Stomach smooth muscle (tissue), 2 donors: Measurements from ENCODE around the gene ESYT3.

Experiments
- H3K27ac ChIP-seq: one replicate; pipeline ENCODE4 v1.7.0; 2013; ENCODE audit warnings: mild to moderate bottlenecking, low read length, inconsistent platforms
- H3K27me3 ChIP-seq, 2 donors: one replicate each; pipeline ENCODE4 v1.7.0; 2013; ENCODE audit warnings: low read length in 2 of 2; ENCODE audit not compliant: insufficient read depth in 2 of 2, control insufficient read depth in 1 of 2
- H3K36me3 ChIP-seq, 2 donors: one replicate each; pipeline ENCODE4 v1.7.0; 2013; ENCODE audit warnings: low read length in 2 of 2; ENCODE audit not compliant: control insufficient read depth in 2 of 2, insufficient read depth in 2 of 2
- H3K4me1 ChIP-seq: one replicate; pipeline ENCODE4 v1.7.0; 2013; ENCODE audit warnings: low read length; ENCODE audit not compliant: control insufficient read depth, insufficient read depth
- H3K4me3 ChIP-seq, 2 donors: one replicate each; pipeline ENCODE4 v1.7.0; 2013; ENCODE audit warnings: low read length in 2 of 2
- H3K9ac ChIP-seq, 2 donors: one replicate each; pipeline ENCODE4 v1.7.0; 2013; ENCODE audit warnings: low read length in 2 of 2, mild to moderate bottlenecking in 1 of 2
- H3K9me3 ChIP-seq, 2 donors: one replicate each; pipeline ENCODE4 v1.7.0; 2013; ENCODE audit warnings: low read length in 2 of 2; ENCODE audit not compliant: control insufficient read depth in 2 of 2
- donor health status: healthy.
- donor health status: Pancreatic carcinoma.

ESYT3 gene

DNA sequence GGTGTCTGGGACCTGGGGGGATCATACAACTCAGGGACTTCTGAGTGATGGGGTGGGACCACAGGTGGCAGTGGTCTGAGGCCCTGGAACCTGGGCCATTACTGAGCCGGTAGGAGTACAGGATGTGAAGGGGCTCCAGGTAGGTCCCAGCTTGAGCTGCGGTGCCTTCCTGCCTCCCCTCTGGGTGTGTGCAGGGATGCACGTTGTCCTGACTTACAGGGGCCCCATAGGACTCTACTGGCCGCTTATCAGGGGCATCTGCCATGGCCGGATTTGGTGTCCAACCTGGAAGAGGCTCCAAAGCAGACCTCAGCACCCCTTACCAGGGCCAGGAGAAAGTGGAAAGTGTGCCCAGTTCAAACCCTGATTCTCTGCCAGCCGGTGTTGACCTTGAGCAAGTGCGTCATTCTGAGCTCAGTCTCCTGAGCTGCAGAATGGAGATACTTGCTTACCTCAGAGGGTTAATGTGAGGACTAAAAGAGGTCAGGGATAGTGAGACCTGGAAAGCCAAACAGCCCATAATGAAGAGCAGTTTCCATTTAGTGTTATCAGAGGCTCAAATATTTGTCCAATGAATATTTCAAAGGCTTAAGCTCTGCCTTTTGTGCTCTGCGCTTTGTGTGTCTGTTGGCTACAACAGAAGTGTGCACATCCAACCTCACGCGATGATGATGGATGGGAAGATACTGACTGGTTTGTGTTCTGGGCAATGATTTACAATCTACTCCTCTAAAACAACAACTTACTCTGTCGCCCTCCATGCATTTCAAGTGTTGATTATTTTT is 35.4 kb upstream of the ESYT3 start:
- Histone ChIP-seq H3K9me3 (no peaks in the 10 kb centered on the region), H3K27me3 (no peaks in the 10 kb centered on the region), H3K27ac (no peak overlapping the region), H3K4me1 (no peaks in the 10 kb centered on the region), H3K36me3 (peaks cover 24 to 34% of the 10 kb centered on the region in 2 donors), H3K9ac (no peak overlapping the region), H3K4me3 (no peak overlapping the region)

DNA sequence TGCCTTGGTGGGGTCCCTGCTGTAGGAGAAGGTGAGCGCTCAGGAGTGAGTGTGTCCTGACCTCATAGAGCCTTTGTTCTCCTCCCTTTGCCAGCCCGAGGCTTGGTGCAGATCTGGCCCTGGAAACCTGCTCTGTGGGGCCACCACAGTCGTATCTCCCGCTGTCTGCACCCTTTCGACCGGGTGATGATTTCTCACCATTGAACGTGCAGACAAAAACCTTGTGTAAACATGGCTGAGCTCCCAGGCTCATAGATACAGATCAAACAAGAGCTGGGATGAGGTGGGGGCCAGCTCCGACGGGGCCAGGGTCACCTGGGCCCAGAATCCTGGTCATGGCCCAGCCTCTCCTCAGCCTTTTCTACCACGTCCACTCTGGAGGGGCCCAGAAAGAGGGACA is 34.6 kb upstream of the ESYT3 start:
- H3K27me3 ChIP-seq = no peaks in the 10 kb centered on the region
- H3K4me1 ChIP-seq = no peaks in the 10 kb centered on the region
- no peak overlapping the region for H3K9ac ChIP-seq
- H3K27ac ChIP-seq = no peak overlapping the region
- no peaks in the 10 kb centered on the region for H3K9me3 ChIP-seq
- no peak overlapping the region for H3K4me3 ChIP-seq
- peaks cover 32 to 41% of the 10 kb centered on the region in 2 donors for H3K36me3 ChIP-seq

DNA sequence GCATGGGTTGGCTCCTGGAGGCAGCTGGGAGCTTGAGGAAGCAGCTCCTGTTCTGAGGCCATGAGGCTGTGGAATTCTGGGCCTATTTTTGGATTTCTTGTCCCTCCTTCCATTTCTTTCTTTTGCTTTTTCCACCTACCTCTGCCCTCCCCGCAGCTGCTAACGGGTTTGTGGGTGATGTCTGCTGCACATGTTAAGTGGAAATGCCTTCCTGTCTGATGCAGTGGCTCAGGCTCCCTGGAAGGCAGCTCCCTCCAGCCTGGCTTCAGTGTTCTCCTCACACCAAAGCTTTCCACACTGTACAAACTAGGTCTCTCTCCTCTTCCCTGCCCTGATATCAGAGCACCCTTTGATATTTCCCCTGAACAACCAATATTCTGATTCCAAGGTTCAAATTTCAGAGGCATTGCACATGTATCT is 33.8 kb upstream of the ESYT3 start:
- Histone ChIP-seq H3K9me3 (no peaks in the 10 kb centered on the region), H3K9ac (no peak overlapping the region), H3K27me3 (no peaks in the 10 kb centered on the region), H3K36me3 (peaks cover 32 to 45% of the 10 kb centered on the region in 2 donors), H3K27ac (no peak overlapping the region), H3K4me3 (no peak overlapping the region), H3K4me1 (no peaks in the 10 kb centered on the region)

DNA sequence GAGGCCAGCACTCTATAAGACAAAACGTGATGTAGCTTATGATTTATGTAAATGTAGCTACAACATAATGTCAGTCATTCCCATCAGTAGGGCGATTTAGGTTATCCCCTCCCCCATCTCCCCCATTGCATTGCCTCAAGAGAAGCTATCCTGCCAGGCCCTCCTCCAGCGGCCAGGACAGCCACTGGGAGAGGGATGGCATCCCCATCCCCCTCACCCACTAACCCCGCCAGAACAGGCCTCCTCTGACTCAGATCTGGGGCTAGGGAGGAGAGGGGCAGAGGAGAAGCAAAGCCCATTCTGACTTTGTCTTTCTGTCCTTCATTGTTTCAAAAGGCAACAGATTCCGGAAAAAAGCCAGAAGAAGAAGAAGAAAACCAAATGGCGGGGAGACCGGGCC is 32.6 kb upstream of the ESYT3 start:
- H3K27ac ChIP-seq = no peak overlapping the region
- H3K4me3 ChIP-seq = no peak overlapping the region
- H3K9ac ChIP-seq = no peak overlapping the region
- no peaks in the 10 kb centered on the region for H3K27me3 ChIP-seq
- H3K36me3 ChIP-seq = peaks cover 32 to 45% of the 10 kb centered on the region in 2 donors
- no peaks in the 10 kb centered on the region for H3K4me1 ChIP-seq
- no peaks in the 10 kb centered on the region for H3K9me3 ChIP-seq

DNA sequence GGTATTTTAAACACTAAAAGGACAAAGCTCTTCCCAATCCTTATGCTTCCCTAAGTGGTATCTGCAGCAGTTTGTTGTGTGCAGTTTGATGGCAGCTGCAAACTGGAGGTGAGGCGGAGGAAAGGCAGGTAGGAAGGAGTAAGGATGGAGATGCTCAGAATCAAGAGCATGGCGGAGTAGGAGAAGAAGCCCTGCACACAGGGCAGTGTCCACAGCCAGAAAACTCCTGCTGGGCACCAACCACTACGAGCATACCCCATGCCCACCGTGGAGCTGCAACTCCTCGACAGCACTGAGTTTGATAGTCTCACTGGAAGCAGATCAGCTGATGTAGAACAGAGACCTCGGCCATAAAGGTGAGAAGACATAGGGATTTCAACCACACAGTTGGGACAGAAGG is 30.3 kb upstream of the ESYT3 start:
- H3K36me3 ChIP-seq = peaks cover 28 to 34% of the 10 kb centered on the region in 2 donors
- no peaks in the 10 kb centered on the region for H3K27me3 ChIP-seq
- H3K27ac ChIP-seq = no peak overlapping the region
- H3K4me1 ChIP-seq = no peaks in the 10 kb centered on the region
- no peaks in the 10 kb centered on the region for H3K9me3 ChIP-seq
- no peak overlapping the region for H3K9ac ChIP-seq
- no peak overlapping the region for H3K4me3 ChIP-seq

DNA sequence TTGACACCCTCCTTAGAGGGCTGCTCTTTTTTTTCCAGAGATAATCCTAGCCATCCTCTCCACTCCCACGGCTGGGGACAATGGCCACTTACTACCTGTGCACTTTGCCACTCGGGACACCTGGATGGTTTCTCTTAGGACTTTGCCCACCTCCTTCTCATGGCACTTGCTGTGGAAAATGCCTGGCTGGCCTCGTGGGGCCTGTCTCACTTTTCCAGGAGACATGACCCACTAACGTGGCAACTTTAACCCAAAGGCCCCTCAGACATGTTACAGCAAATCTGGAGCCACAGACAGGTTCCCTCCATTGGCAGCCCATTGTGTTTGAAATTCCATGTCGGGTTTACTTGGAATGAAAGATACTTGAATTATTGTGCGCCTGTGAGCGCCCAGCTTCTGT is 29.4 kb upstream of the ESYT3 start:
- Histone ChIP-seq H3K27me3 (no peaks in the 10 kb centered on the region), H3K4me1 (no peaks in the 10 kb centered on the region), H3K36me3 (peaks cover 25 to 34% of the 10 kb centered on the region in 2 donors), H3K27ac (no peak overlapping the region), H3K4me3 (no peak overlapping the region), H3K9me3 (no peaks in the 10 kb centered on the region), H3K9ac (no peak overlapping the region)

DNA sequence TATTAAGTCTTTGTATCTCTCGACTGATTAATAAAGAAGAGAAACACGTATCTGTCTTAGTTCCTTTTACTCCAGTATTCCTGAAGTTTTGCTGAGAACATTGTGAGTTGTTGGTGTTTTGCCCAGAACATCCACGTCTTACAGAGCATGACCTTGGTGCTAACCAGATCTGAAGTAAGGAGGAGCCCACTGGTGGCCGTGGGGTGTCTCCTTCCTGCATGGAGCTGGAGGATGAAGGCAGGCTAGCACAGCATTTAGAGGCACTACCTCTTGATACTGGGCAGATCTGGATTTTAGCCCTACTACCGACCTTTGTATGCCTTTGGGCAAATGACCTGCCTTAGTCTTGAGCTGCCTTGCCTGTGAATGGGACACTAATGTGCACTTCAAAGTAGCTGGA is 28.9 kb upstream of the ESYT3 start:
- Histone ChIP-seq H3K27ac (no peak overlapping the region), H3K4me1 (no peaks in the 10 kb centered on the region), H3K9ac (no peak overlapping the region), H3K4me3 (no peak overlapping the region), H3K27me3 (no peaks in the 10 kb centered on the region), H3K9me3 (no peaks in the 10 kb centered on the region), H3K36me3 (peaks cover 22 to 32% of the 10 kb centered on the region in 2 donors)

DNA sequence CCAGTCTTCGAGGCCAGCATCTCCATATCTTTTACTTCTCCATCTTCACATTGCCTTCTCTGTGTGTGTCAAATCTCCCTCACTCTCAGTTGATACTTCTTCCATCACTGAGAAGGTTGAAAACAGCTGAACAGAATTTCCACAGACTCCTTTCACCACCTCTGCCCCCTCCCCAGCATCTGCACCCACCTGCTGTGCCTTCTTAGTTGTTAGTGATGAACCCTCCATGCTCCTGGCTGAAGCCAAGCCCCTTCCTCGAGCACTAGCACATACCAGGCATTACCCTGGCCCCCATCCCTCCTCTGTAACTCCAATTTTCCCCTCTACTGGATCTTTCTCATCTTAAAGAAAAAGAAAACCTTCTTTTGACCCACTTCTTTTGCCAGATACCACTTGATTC is 27.8 kb upstream of the ESYT3 start:
- Histone ChIP-seq H3K4me3 (no peak overlapping the region), H3K4me1 (no peaks in the 10 kb centered on the region), H3K9me3 (no peaks in the 10 kb centered on the region), H3K36me3 (peaks cover 13 to 22% of the 10 kb centered on the region in 2 donors), H3K27me3 (no peaks in the 10 kb centered on the region), H3K27ac (no peak overlapping the region), H3K9ac (no peak overlapping the region)

DNA sequence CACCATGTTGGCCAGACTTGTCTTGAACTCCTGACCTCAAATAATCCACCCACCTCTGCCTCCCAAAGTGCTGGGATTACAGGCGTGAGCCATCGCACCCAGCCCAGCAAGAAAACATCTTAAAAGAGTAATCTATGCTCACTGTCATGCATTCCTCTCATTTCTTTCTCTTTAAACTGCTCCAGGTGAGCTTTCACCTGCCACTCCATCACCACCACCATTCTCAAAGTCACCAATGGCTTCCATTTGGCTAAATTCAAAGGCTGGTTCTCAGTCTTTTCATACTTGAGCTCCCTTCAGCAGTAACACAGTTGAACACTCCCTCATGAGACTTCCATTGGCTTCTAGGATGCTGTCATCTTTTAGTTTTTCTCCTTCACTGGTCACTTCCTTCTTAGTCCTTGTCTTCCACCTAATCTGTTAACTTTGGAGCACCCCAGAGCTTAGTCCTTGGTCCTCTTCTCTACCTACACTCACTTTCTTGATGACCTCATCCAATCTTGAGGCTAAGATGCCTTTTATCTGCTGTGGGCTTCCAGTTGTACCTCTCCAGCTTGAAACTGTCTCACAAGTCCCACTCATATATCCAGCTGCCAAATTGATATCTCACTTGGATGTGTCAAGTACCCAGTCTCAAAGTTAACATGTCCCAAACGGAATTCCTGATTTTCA is 27.0 kb upstream of the ESYT3 start:
- no peak overlapping the region for H3K27ac ChIP-seq
- H3K4me1 ChIP-seq = no peaks in the 10 kb centered on the region
- H3K4me3 ChIP-seq = no peak overlapping the region
- peaks cover 13 to 20% of the 10 kb centered on the region in 2 donors for H3K36me3 ChIP-seq
- H3K9ac ChIP-seq = no peak overlapping the region
- H3K9me3 ChIP-seq = no peaks in the 10 kb centered on the region
- no peaks in the 10 kb centered on the region for H3K27me3 ChIP-seq

DNA sequence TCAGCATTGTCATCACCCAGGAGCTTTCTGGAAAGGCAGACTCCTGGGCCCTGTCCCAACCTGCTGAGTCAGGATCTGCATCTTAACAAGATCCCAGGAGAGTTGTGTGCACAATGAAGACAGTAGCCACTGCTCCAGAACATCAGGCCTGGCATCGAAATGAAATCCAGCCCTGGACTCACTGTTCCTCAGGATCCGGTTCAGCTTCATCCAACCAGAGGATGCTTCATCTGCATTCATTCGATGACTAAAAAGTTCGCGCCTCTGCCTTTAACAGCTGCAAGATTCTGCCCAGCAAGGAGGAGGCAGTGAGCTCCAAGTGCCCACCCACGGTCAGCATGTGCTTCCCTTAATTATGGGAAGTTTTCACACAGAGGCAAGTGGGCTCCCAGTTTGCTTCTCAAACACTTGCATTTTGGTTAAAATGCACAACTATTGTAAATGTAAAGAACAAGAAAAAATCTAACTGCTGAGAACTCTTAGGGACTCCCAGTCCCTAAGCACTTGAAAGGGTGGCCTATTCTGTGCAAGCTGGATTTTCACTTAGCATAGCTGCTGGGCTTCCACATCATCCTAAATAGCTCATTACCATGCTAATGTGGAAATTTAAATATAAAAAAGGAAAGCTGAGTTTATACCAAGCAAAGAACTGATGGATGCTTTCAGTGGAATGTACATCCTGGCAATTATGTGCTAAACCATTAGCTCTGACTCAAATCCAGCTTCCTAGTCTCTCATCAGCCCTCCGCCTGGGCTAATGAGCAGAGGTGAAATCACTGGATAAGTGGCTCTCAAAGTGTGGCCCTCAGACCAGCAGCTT is 25.5 kb upstream of the ESYT3 start:
- H3K27ac ChIP-seq = no peak overlapping the region
- peaks cover 9 to 12% of the 10 kb centered on the region in 2 donors for H3K36me3 ChIP-seq
- no peak overlapping the region for H3K4me3 ChIP-seq
- H3K27me3 ChIP-seq = no peaks in the 10 kb centered on the region
- H3K9me3 ChIP-seq = no peaks in the 10 kb centered on the region
- no peaks in the 10 kb centered on the region for H3K4me1 ChIP-seq
- H3K9ac ChIP-seq = no peak overlapping the region
